Panc1 (cell line): ENCODE data around the gene CALM1. TPM values are rescaled to one million over a fixed set of nuclear protein-coding genes. Genes with fewer than 3 reads are reported as not detected.

Experiments used
- ATAC-seq: fragments of 200-7000 bp; cut with Tn5 transposase; 2 replicates; pipeline ENCODE4 v1.9.1; 2020; ENCODE audit warnings: mild to moderate bottlenecking, moderate library complexity
- BruUV-seq: library from RNA; stranded (reverse); fragments of 400-500 nt; replicated peaks from 2 replicates; lab custom pipeline; 2021; lab: Mats Ljungman, UMichigan
- CTCF ChIA-PET: fragments of 300-600 bp; sonication (Branson Sonifier 250); formaldehyde crosslinking; loops from one replicate; lab custom pipeline; 2022; ENCODE audit warnings: antibody characterized with exemption; lab: Charles Lee
- POLR2A ChIA-PET: fragments of 300-600 bp; sonication (Branson Sonifier 250); formaldehyde crosslinking; loops from one replicate; lab custom pipeline; 2022; ENCODE audit warnings: antibody characterized with exemption; lab: Charles Lee
- DNase-seq: peaks from one replicate; pipeline ENCODE4 v3.0.0-alpha.2; 2010; ENCODE audit warnings: low read depth, low spot score
- H3K27ac ChIP-seq: 2 replicates; pipeline ENCODE4 v1.5.1; 2011; ENCODE audit warnings: mild to moderate bottlenecking, low read length, inconsistent platforms
- H3K27me3 ChIP-seq: fragments of 200-500 bp; sonication (Bioruptor generic); 2 replicates; pipeline ENCODE4 v1.6.0; 2014; ENCODE audit warnings: low read length, inconsistent platforms; ENCODE audit not compliant: control insufficient read depth, insufficient read depth
- H3K36me3 ChIP-seq: fragments of 200-500 bp; sonication (Bioruptor generic); 2 replicates; pipeline ENCODE4 v1.5.1; 2014; ENCODE audit warnings: inconsistent platforms, mild to moderate bottlenecking, low read length, moderate library complexity; ENCODE audit not compliant: control insufficient read depth, insufficient read depth
- H3K4me1 ChIP-seq: 2 replicates; pipeline ENCODE4 v1.5.1; 2011; ENCODE audit warnings: inconsistent platforms, mild to moderate bottlenecking, low read length, moderate library complexity; ENCODE audit not compliant: control insufficient read depth, insufficient read depth
- H3K4me3 ChIP-seq, 2 experiments: 2 replicates each; pipeline ENCODE4 v1.5.1; 2011 to 2012; ENCODE audit warnings: low read depth in 2 of 2, low read length in 2 of 2, mild to moderate bottlenecking in 2 of 2, inconsistent platforms in 1 of 2, moderate library complexity in 1 of 2
- H3K9me3 ChIP-seq: fragments of 200-500 bp; sonication (Bioruptor generic); 2 replicates; pipeline ENCODE4 v1.5.1; 2014; ENCODE audit warnings: low read depth, mild to moderate bottlenecking, inconsistent platforms, low read length, moderate library complexity; ENCODE audit not compliant: control insufficient read depth, insufficient read depth
- POLR2AphosphoS5 ChIP-seq: IDR thresholded peaks from 2 replicates; pipeline ENCODE4 v1.6.1; 2012; ENCODE audit warnings: mild to moderate bottlenecking, low read depth, low read length, moderate library complexity
- REST ChIP-seq, 2 experiments: IDR thresholded peaks; 2 replicates each; pipeline ENCODE4 v1.6.1; 2011 to 2012; ENCODE audit warnings: low read depth in 2 of 2, control low read depth in 1 of 2, low read length in 1 of 2, mild to moderate bottlenecking in 1 of 2, moderate library complexity in 1 of 2; ENCODE audit not compliant: insufficient read depth in 1 of 2
- SIN3A ChIP-seq: IDR thresholded peaks from 2 replicates; pipeline ENCODE4 v1.6.1; 2012; ENCODE audit warnings: low read depth, mild to moderate bottlenecking, low read length, moderate library complexity, borderline replicate concordance; ENCODE audit not compliant: insufficient read depth
- TCF7L2 ChIP-seq: IDR thresholded peaks from 2 replicates; pipeline ENCODE4 v1.6.1; 2011; ENCODE audit warnings: mild to moderate bottlenecking, low read depth, low read length, inconsistent platforms
- in situ Hi-C: cut with HindIII; loops from 2 replicates; pipeline ENCODE4 v1.10.0; 2016; ENCODE audit warnings: low sequenced_read_pairs, low pct_unique_long_range_greater_than_20kb
- intact Hi-C: fragments of 100-400 bp; cut with micrococcal nuclease; formaldehyde crosslinking; loops from one replicate; pipeline ENCODE4 v1.10.0; 2022; ENCODE audit not compliant: unreplicated experiment
- total RNA-seq: library from RNA; stranded (reverse); gene quantifications from one replicate; pipeline ENCODE4 v1.2.1, GENCODE V29; 2021; ENCODE audit not compliant: unreplicated experiment
- TF ChIP-seq, protein P1 (sequence below): fragments of 450-650 bp; IDR thresholded peaks from 2 replicates; pipeline ENCODE4 v1.5.1; 2017; ENCODE audit warnings: mild to moderate bottlenecking

Gene CALM1
- total RNA-seq, 1 experiment from 2014 or later = 182 TPM

DNA sequence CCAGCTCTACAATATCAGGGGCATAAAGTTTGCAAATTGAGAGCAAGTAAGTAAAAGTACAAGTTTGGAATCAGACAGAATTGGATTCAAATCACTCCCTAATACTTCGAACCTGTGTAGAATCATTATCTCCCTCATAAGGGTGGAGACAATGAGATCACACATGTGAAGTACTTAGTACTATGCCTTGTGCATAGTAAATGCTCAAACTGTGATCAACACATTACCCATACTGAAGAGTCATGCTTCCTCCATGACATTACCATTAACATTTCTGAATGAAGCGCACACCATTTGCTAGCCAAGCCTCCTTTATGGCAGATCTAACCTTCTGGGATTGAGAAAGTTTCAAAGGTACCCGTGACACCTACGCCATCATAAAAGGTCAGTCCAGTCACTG lies 38.5 kb upstream of the CALM1 start:
- no TSS peak for BruUV-seq
- no peak overlapping the region for H3K27ac ChIP-seq
- no peaks in the 10 kb centered on the region for H3K27me3 ChIP-seq
- no peaks in the 10 kb centered on the region for H3K36me3 ChIP-seq
- ChIA-PET CTCF (no interaction called here), POLR2A (no interaction called here)
- ATAC-seq (no peak), DNase-seq (no peak)
- TF ChIP-seq REST (IDR thresholded peaks at IDR 0.05; ENCODE audit: insufficient read depth in 1 of 2, low read depth in 2 of 2, low read length in 1 of 2) (no peak), TCF7L2 (no peak), SIN3A (no peak), POLR2AphosphoS5 (no peak)
- TF ChIP-seq, protein P1, sequence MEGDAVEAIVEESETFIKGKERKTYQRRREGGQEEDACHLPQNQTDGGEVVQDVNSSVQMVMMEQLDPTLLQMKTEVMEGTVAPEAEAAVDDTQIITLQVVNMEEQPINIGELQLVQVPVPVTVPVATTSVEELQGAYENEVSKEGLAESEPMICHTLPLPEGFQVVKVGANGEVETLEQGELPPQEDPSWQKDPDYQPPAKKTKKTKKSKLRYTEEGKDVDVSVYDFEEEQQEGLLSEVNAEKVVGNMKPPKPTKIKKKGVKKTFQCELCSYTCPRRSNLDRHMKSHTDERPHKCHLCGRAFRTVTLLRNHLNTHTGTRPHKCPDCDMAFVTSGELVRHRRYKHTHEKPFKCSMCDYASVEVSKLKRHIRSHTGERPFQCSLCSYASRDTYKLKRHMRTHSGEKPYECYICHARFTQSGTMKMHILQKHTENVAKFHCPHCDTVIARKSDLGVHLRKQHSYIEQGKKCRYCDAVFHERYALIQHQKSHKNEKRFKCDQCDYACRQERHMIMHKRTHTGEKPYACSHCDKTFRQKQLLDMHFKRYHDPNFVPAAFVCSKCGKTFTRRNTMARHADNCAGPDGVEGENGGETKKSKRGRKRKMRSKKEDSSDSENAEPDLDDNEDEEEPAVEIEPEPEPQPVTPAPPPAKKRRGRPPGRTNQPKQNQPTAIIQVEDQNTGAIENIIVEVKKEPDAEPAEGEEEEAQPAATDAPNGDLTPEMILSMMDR = no peak
- intact Hi-C loops = no loop called here
- H3K4me1 ChIP-seq = no peaks in the 10 kb centered on the region
- in situ Hi-C loops = no loop called here
- no peak overlapping the region for H3K4me3 ChIP-seq
- no peaks in the 10 kb centered on the region for H3K9me3 ChIP-seq

- BruUV-seq = no TSS peak
These were observed 34.8 kb upstream of the CALM1 start for GRCh38 chr14:90361865-90362557.

More at GRCh38 chr14:90361865-90362557, 34.8 kb upstream of the CALM1 start:
- ChIA-PET CTCF (no interaction called here), POLR2A (no interaction called here)
- TF ChIP-seq REST (IDR thresholded peaks at IDR 0.05; ENCODE audit: insufficient read depth in 1 of 2, low read depth in 2 of 2, low read length in 1 of 2) (no peak), SIN3A (no peak), TCF7L2 (no peak), POLR2AphosphoS5 (no peak)
- TF ChIP-seq, protein P1 = no peak
- H3K27ac ChIP-seq = no peak overlapping the region
- H3K9me3 ChIP-seq = no peaks in the 10 kb centered on the region
- intact Hi-C loops = no loop called here
- H3K4me1 ChIP-seq = no peaks in the 10 kb centered on the region
- in situ Hi-C loops = no loop called here
- no peak overlapping the region for H3K4me3 ChIP-seq
- ATAC-seq (no peak), DNase-seq (no peak)
- H3K27me3 ChIP-seq = no peaks in the 10 kb centered on the region
- no peaks in the 10 kb centered on the region for H3K36me3 ChIP-seq
